H9 (cell line): ENCODE data around the gene SPZ1. TPM values are rescaled to one million over a fixed set of nuclear protein-coding genes. Genes with fewer than 3 reads are reported as not detected.

Experiments used
- DNase-seq: peaks from one replicate; pipeline ENCODE4 v3.0.0-alpha.2; 2017
- H2AFZ ChIP-seq: one replicate; pipeline ENCODE4 v1.6.1; 2013; ENCODE audit warnings: mild to moderate bottlenecking, low read length, control low read depth, moderate library complexity
- H2AK5ac ChIP-seq: 2 replicates; pipeline ENCODE4 v1.6.1; 2013; ENCODE audit warnings: low read length, control low read depth, mixed read lengths; ENCODE audit not compliant: insufficient read length
- H2BK120ac ChIP-seq: one replicate; pipeline ENCODE4 v1.6.1; 2013; ENCODE audit warnings: low read depth, mild to moderate bottlenecking, low read length, control low read depth, inconsistent platforms; ENCODE audit not compliant: poor library complexity, severe bottlenecking
- H2BK12ac ChIP-seq: 2 replicates; pipeline ENCODE4 v1.6.1; 2013; ENCODE audit warnings: low read length, control low read depth, mixed read lengths, low read depth; ENCODE audit not compliant: insufficient read length
- H2BK15ac ChIP-seq: 2 replicates; pipeline ENCODE4 v1.6.1; 2013; ENCODE audit warnings: low read depth, low read length, control low read depth
- H2BK20ac ChIP-seq: one replicate; pipeline ENCODE4 v1.6.1; 2013; ENCODE audit warnings: low read depth, mild to moderate bottlenecking, low read length, control low read depth, inconsistent platforms; ENCODE audit not compliant: poor library complexity, severe bottlenecking
- H2BK5ac ChIP-seq: 2 replicates; pipeline ENCODE4 v1.6.1; 2013; ENCODE audit warnings: low read length, control low read depth, mixed read lengths; ENCODE audit not compliant: insufficient read length
- H3K14ac ChIP-seq: 2 replicates; pipeline ENCODE4 v1.6.1; 2013; ENCODE audit warnings: low read length, control low read depth; ENCODE audit not compliant: insufficient read depth
- H3K18ac ChIP-seq: 2 replicates; pipeline ENCODE4 v1.6.1; 2013; ENCODE audit warnings: low read depth, mild to moderate bottlenecking, mixed read lengths, low read length, control low read depth; ENCODE audit not compliant: insufficient read length
- H3K23ac ChIP-seq: 2 replicates; pipeline ENCODE4 v1.6.1; 2013; ENCODE audit warnings: low read length, control low read depth, mixed read lengths, low read depth; ENCODE audit not compliant: insufficient read length
- H3K23me2 ChIP-seq: 2 replicates; pipeline ENCODE4 v1.6.1; 2013; ENCODE audit warnings: low read depth, mild to moderate bottlenecking, mixed read lengths, low read length, control low read depth; ENCODE audit not compliant: insufficient read length, poor library complexity, severe bottlenecking
- H3K27ac ChIP-seq: 2 replicates; pipeline ENCODE4 v1.5.1; 2013; ENCODE audit warnings: low read length, control low read depth, mixed read lengths, low read depth; ENCODE audit not compliant: insufficient read length
- H3K27me3 ChIP-seq: 2 replicates; pipeline ENCODE4 v1.6.1; 2013; ENCODE audit warnings: low read length, control low read depth, inconsistent platforms; ENCODE audit not compliant: insufficient read depth
- H3K4ac ChIP-seq: 2 replicates; pipeline ENCODE4 v1.6.1; 2013; ENCODE audit warnings: low read depth, mild to moderate bottlenecking, control low read depth, inconsistent platforms, low read length, moderate library complexity
- H3K4me1 ChIP-seq: 2 replicates; pipeline ENCODE4 v1.6.1; 2013; ENCODE audit warnings: low read length, control low read depth, inconsistent platforms; ENCODE audit not compliant: insufficient read depth
- H3K4me2 ChIP-seq: 2 replicates; pipeline ENCODE4 v1.6.1; 2013; ENCODE audit warnings: low read length, control low read depth, mixed read lengths; ENCODE audit not compliant: insufficient read length, insufficient read depth
- H3K56ac ChIP-seq: 2 replicates; pipeline ENCODE4 v1.6.1; 2013; ENCODE audit warnings: low read depth, mild to moderate bottlenecking, mixed read lengths, low read length, control low read depth; ENCODE audit not compliant: insufficient read length
- H3K79me1 ChIP-seq: 2 replicates; pipeline ENCODE4 v1.6.1; 2013; ENCODE audit warnings: low read depth, mild to moderate bottlenecking, moderate library complexity, low read length, control low read depth, inconsistent platforms; ENCODE audit not compliant: insufficient read depth, poor library complexity, severe bottlenecking
- H3K79me2 ChIP-seq: 2 replicates; pipeline ENCODE4 v1.6.1; 2013; ENCODE audit warnings: low read length, control low read depth, inconsistent platforms; ENCODE audit not compliant: insufficient read depth
- H3K9ac ChIP-seq: 2 replicates; pipeline ENCODE4 v1.6.1; 2013; ENCODE audit warnings: low read length, control low read depth, mixed read lengths; ENCODE audit not compliant: insufficient read length; ENCODE audit errors: extremely low read depth
- H3K9me3 ChIP-seq: one replicate; pipeline ENCODE4 v1.6.1; 2013; ENCODE audit warnings: low read depth, low read length, inconsistent platforms; ENCODE audit not compliant: control insufficient read depth
- H3T11ph ChIP-seq: one replicate; pipeline ENCODE4 v1.6.1; 2013; ENCODE audit warnings: mild to moderate bottlenecking, low read length, control low read depth, inconsistent platforms
- H4K20me1 ChIP-seq: one replicate; pipeline ENCODE4 v1.6.1; 2013; ENCODE audit not compliant: control insufficient read depth, insufficient read length, insufficient read depth
- H4K5ac ChIP-seq: 2 replicates; pipeline ENCODE4 v1.6.1; 2013; ENCODE audit warnings: low read depth, mild to moderate bottlenecking, mixed read lengths, low read length, control low read depth; ENCODE audit not compliant: insufficient read length
- H4K8ac ChIP-seq: replicated peaks from 2 replicates; pipeline ENCODE4 v1.6.1; 2013; ENCODE audit warnings: low read length, control low read depth, mixed read lengths, low read depth; ENCODE audit not compliant: insufficient read length
- H4K91ac ChIP-seq: 2 replicates; pipeline ENCODE4 v1.6.1; 2013; ENCODE audit warnings: low read depth, mild to moderate bottlenecking, moderate library complexity, mixed read lengths, low read length, control low read depth; ENCODE audit not compliant: insufficient read length
- H3K27ac Mint-ChIP-seq, 3 experiments: 2 replicates in 2 of 3; 3 replicates in 1 of 3; pipeline ENCODE4 v1.8.0; 2020 to 2021; ENCODE audit warnings: mixed read lengths in 3 of 3, mild to moderate bottlenecking in 1 of 3, moderate library complexity in 1 of 3
- H3K27me3 Mint-ChIP-seq: 2 replicates; pipeline ENCODE4 v1.8.0; 2021; ENCODE audit warnings: low read depth, mild to moderate bottlenecking, moderate library complexity, mixed read lengths
- H3K36me3 Mint-ChIP-seq, 3 experiments: 2 replicates in 2 of 3; 3 replicates in 1 of 3; pipeline ENCODE4 v1.8.0; 2020 to 2021; ENCODE audit warnings: low read depth in 3 of 3, mixed read lengths in 3 of 3; ENCODE audit not compliant: insufficient read depth in 1 of 3
- H3K4me1 Mint-ChIP-seq, 2 experiments: 2 replicates each; pipeline ENCODE4 v1.8.0; 2020; ENCODE audit warnings: mixed read lengths in 2 of 2
- H3K4me3 Mint-ChIP-seq, 2 experiments: 2 replicates in 1 of 2; 3 replicates in 1 of 2; pipeline ENCODE4 v1.8.0; 2020 to 2021; ENCODE audit warnings: mild to moderate bottlenecking in 2 of 2, mixed read lengths in 2 of 2, moderate library complexity in 1 of 2
- H3K9me3 Mint-ChIP-seq, 2 experiments: 2 replicates in 1 of 2; 3 replicates in 1 of 2; pipeline ENCODE4 v1.8.0; 2020; ENCODE audit warnings: mild to moderate bottlenecking in 2 of 2, mixed read lengths in 2 of 2, moderate library complexity in 1 of 2
- CTCF ChIP-seq: fragments of 200-600 bp; sonication (generic); conservative IDR thresholded peaks from 3 replicates; pipeline ENCODE4 v1.8.0; 2021; ENCODE audit warnings: antibody characterized with exemption, mild to moderate bottlenecking
- WGBS: extraction: QIAGEN DNeasy Blood & Tissue Kit; methylation state at CpG from one replicate; pipeline ENCODE4 v1.1.7; 2013; ENCODE audit warnings: missing lambda C conversion rate, low lambda C conversion rate, mixed read lengths; ENCODE audit not compliant: insufficient read length; ENCODE audit errors: extremely low coverage; 5-methylcytosine and 5-hydroxymethylcytosine counted together
- total RNA-seq: library from RNA; stranded (reverse); gene quantifications from 2 replicates; pipeline ENCODE4 v1.2.1, GENCODE V29; 2021

Gene SPZ1
- total RNA-seq, 1 experiment from 2014 or later: not detected

- Histone ChIP-seq H3K14ac (no peak overlapping the region), H4K91ac (no peak overlapping the region), H3K18ac (no peak overlapping the region), H3K4ac (no peak overlapping the region), H2BK20ac (no peak overlapping the region), H2BK5ac (no peak overlapping the region), H3K23ac (no peak overlapping the region), H3K9me3 (no peaks in the 10 kb centered on the region), H3K27me3 (no peaks in the 10 kb centered on the region), H3K27ac (no peak overlapping the region), H3K79me1 (no peaks in the 10 kb centered on the region), H3K23me2 (no peaks in the 10 kb centered on the region), H4K20me1 (no peaks in the 10 kb centered on the region), H3K4me1 (no peaks in the 10 kb centered on the region; the same call in 1 of the 2 replicates), H3T11ph (no peak overlapping the region), H2AK5ac (no peak overlapping the region), H4K5ac (no peak overlapping the region), H3K4me2 (no peak overlapping the region), H2BK12ac (no peak overlapping the region), H2BK120ac (no peak overlapping the region), H2AFZ (no peak overlapping the region), H4K8ac (no peak overlapping the region), H3K79me2 (no peaks in the 10 kb centered on the region), H3K56ac (no peak overlapping the region), H3K9ac (no peak overlapping the region), H2BK15ac (no peak overlapping the region)
- peak overlapping the region in 1 of 3 experiments; percentile 62; a peak in 3 of 7 replicates for H3K27ac Mint-ChIP-seq
- peaks cover 0 to 9% (median 0%) of the 10 kb centered on the region in 3 experiments; a peak in 2 of 7 replicates for H3K36me3 Mint-ChIP-seq
- no peak overlapping the region; a peak in 1 of 5 replicates for H3K4me3 Mint-ChIP-seq
- DNase-seq: no peak
- no CpG with 5 or more reads among the region's 11 CpGs for WGBS
- peaks cover 14 to 17% of the 10 kb centered on the region in 2 experiments for H3K4me1 Mint-ChIP-seq
- H3K27me3 Mint-ChIP-seq: no peaks in the 10 kb centered on the region; the same call in 1 of the 2 replicates
- H3K9me3 Mint-ChIP-seq: peaks cover 15 to 16% of the 10 kb centered on the region in 2 experiments
- TF ChIP-seq CTCF: no peak
These were observed 17.2 kb upstream of the SPZ1 start for GRCh38 chr5:80302636-80303035.
